Activated T-cell treated with anti-CD3 and anti-CD28 coated beads for 48 hours (primary cell): ENCODE measurements around the gene ARCN1.
A peak's percentile ranks its signal among the peaks of the same experiment; 100 is the strongest.
"Not testable (repeated sequence)": the region's sequence is repeated elsewhere in the genome, so short reads cannot be mapped to it uniquely, and the experiment has no call there.

Experiments
- DNase-seq: peaks from one replicate; pipeline ENCODE4 v3.0.0-alpha.2; 2020; ENCODE audit warnings: low read depth

Gene ARCN1

GRCh38 chr11:118606157-118606843 is 34.1 kb downstream of the ARCN1 start:
- DNase-seq = no peak

GRCh38 chr11:118606844-118607228 is 34.6 kb downstream of the ARCN1 start:
- no peak for DNase-seq

GRCh38 chr11:118607401-118608359 is 35.5 kb downstream of the ARCN1 start, which contains the start of gene PHLDB1:
Gene PHLDB1 (plus strand): TSS chr11:118607615. CDS start chr11:118613837, 6,222 bp downstream.
- DNase-seq = no peak

GRCh38 chr11:118608360-118609227 is 36.4 kb downstream of the ARCN1 start:
- peak; percentile 52 for DNase-seq

- DNase-seq = no peak
Observed at GRCh38 chr11:118609380-118610224, 37.4 kb downstream of the ARCN1 start.

- no peak for DNase-seq
Observed at GRCh38 chr11:118610225-118610772, 38.1 kb downstream of the ARCN1 start.

DNA sequence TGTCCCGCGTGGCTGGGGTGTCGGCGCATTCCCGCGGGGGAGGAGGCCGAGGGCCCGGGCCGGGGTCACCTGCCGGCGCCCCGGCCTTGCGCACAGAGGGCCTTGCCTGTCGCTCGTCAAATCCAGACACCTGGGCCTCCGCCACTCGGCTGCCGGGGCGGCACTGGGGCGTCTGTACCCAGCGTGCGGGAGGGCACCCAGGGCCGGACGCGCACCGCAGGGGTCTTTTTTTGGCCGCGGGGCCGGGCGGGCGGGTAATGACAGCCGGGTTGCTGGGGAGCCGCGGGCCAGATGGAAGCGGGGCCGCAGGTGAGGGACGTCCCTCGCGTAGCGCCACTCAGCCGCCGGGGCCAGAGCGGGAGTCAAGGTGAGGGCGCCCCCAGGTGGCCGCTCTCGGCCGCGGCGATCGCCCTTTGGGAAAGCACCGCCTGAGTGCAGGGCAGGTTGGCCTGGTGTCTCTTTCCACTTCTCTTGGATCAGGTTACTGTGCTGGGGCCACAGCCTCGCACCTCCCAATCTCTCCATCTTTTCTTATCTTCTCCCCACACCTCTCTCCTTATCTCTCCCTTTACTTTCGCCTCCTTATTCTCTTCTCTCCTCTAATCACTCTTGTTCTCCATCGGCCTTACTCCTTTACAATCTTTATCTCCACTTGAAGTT is 38.7 kb downstream of the ARCN1 start:
- DNase-seq = peak; percentile 86

DNA sequence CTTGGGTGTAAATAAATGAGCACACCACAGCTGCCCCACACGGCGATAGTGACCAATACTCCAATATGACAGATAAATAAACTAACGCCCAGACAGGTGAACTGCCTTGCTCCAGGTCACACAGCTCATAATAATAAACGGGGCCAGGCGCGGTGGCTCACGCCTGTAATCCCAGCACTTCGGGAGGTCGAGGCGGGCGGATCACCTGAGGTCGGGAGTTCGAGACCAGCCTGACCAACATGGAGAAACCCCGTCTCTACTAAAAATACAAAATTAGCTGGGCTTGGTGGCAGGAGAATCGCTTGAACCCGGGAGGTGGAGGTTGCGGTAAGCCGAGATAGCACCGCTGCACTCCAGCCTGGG is 39.2 kb downstream of the ARCN1 start:
- DNase-seq = not testable (repeated sequence)

- DNase-seq = no peak
Observed at GRCh38 chr11:118612378-118612777, 40.2 kb downstream of the ARCN1 start.

DNA sequence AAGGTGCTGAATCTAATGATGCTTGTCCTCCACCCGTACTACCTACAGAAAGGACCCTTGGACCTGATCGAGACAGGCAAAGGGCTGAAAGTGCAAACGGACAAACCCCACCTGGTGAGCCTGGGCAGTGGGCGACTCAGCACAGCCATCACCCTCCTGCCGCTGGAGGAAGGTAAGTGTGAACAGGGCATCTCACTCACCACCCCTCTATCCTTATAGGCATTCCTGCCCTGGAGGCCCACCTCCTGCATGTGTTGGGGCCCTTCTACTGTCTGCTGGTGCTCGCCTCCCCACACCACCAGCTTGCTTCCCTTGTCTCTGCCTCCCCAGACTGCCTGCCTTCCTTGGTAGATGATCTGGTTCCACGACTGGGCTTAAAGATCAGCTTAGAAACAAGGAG is 42.3 kb downstream of the ARCN1 start:
- DNase-seq = no peak

DNA sequence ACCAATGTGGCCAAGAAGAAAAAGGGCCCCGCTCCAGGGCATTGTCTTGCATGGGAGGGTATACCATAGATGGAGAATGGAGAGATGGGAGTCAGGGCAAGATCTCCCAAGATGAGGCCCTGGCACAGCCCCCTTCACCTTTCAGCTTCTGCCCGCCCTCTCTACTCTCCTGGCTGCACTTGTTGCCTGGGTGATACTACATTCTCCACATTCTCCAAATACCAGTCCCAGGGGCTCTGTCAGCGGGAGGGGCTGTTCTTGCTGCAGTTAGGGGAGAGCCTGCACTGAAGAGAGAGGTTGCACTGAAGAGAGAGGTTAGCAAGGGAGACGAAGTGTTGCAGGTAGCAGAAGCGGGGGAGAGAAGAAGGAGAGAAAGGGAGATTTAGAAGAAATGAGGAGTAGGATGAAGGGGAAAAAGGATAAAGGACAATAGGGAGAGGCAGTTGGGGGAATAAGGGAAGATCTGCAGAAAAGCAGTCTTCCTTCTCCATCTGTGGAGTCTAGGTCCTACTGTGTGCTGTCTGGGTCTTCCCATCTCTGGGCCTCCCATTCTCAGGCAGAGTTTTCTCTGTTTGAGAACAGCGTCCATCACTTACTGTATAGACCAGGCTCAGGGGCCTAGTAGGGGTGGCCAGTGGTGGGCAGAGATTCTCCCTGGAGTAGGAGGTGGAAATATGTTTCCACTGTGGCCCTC is 43.2 kb downstream of the ARCN1 start:
- DNase-seq = no peak

DNA sequence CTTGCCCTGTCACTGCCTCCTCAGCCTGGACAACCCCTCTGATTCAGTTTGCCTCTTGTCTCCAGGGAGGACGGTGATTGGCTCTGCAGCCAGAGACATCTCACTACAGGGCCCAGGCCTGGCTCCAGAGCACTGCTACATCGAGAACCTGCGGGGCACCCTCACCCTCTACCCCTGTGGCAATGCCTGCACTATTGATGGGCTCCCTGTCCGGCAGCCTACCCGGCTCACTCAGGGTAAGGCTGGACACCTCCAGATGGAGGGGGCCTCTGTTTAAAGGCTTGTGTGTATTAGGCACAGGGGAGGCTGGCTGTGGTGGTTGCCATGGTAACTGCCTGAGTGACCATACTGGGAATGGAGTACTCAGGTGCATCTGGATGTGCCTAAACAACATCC is 43.8 kb downstream of the ARCN1 start:
- no peak for DNase-seq

- no peak for DNase-seq
Observed at GRCh38 chr11:118618115-118618990, 46.1 kb downstream of the ARCN1 start.

DNA sequence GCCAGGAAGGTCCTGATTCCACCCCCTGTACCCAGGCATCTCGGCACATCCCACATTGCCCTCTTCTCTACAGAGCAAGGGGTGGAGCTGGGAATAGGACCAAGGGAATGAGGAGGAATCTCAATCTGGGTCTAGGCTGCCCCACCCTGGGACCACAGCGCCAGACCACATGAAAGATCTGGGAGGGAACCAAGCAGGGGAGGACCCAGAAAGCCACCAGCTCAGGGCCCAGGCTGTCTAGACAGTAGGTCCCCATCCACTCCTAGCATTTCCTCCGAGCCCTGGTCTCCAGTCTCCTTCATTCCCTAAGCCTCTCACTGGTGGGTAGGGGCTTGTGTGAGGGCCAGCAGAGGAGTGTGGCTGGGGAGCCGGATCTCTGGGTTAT is 46.8 kb downstream of the ARCN1 start:
- no peak for DNase-seq

DNA sequence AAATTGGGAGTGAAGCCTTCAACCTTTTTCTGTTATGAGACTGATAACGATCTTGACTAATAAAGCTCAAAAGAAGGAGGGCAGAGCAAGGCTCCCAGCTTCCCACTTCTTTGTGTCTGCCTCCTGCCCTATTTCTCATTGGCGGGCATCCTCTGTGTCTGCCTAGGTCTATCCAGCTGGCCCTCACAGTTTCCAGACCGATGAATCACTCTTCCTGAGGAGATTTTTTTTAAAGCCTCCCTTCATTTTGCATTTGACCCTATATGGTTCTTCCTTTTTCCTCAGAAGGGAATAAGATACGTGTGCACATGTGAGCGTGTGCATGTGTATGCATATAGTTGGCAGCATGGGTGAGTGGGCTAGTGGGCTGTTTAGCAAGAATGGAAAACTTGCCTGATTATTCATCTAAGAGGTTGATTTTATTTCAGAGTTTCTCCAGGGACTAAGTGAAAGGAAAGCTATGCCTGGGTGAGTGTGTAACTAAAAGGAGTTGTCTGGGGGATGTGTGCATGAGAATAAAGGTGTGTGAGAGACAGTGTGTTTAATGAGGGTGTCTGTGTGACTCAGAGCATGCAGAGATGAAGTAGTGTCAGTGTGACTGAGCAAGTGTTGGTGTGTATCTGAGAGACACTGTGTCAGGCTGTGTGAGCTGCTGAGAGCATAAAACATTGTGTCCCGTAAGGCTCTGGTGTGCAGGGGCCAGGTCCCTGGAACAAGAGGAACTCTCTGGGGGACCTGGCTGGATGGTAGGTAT is 47.4 kb downstream of the ARCN1 start:
- no peak for DNase-seq

DNA sequence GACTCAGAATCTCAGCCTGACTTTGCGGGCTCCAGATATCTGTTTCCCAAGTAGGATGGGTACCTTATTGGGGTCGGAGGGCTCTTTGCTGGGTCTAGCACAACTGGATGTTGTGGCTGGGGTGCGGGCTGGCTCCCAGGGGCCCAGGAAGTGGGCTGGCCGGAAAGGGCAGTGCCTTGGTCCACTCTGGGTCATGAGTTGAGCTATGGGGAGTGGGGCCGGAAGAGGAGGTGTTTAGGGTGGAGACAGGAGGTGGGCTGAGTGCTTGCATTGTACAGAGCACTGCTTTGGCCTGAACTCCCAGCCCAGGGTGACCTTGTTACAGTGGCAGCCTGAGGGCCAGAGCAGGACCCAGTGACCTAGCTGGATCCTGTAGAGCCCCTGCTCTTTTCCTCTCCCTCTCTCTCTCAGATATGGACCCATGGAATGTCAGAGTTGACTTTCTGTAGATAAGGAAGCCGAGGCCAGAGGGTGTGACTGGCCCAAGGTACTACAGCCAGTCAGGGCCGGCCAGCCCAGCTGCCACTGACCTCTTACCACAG is 48.4 kb downstream of the ARCN1 start:
- no peak for DNase-seq

DNA sequence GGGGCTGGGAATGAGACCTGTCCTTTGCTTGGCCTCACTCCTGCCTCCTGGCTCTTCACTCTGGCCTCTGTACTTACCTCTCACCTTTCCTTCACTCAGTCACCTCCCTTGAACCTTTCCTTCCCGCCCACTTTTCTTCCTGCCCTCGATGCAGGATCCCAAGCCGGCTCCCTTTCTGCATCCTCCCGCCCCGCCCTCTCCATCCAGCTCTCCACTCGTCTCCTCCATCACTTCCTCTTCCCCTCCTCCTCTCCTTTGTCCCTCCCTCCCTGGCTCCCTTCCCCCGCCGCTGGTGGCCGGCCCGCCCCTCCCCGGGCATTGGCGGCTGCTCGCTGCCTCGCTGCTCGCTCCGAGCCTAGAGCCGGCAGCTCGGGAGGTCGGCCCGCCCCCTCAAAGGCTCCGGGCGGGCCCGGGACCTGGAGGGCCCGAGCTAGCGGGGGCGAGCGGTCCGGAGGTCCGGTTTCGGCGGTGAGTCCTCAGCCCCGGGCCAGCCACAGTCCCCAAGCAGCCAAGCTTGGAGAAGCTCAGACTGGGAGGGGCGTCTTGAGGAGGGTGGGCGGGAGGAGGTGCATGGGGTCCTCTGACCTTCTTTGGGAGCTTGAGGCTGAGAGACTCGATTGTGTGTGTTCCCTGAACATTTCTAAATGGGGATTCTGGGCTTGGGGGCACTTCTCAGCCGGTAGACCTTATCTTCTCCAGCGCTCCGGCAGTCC is 49.0 kb downstream of the ARCN1 start:
- peak; percentile 40 for DNase-seq
